Umbilical cord (tissue), 2 donors: ENCODE data around the gene KCNT2. TPM values are rescaled to one million over a fixed set of nuclear protein-coding genes. Genes with fewer than 3 reads are reported as not detected.
A peak's percentile ranks its signal among the peaks of the same experiment; 100 is the strongest.

Experiments
- DNase-seq: peaks from one replicate; pipeline ENCODE4 v3.0.0-alpha.2; 2015; ENCODE audit warnings: low spot score
- total RNA-seq: library from RNA; depleted of rRNA; stranded (reverse); fragments of >200 nt; gene quantifications from one replicate; pipeline ENCODE4 v1.2.3, GENCODE V29; 2014; ENCODE audit warnings: low replicate concordance; ENCODE audit not compliant: insufficient read depth

KCNT2 gene
- total RNA-seq, 1 donor from 2014 or later: 3.4 TPM

DNA sequence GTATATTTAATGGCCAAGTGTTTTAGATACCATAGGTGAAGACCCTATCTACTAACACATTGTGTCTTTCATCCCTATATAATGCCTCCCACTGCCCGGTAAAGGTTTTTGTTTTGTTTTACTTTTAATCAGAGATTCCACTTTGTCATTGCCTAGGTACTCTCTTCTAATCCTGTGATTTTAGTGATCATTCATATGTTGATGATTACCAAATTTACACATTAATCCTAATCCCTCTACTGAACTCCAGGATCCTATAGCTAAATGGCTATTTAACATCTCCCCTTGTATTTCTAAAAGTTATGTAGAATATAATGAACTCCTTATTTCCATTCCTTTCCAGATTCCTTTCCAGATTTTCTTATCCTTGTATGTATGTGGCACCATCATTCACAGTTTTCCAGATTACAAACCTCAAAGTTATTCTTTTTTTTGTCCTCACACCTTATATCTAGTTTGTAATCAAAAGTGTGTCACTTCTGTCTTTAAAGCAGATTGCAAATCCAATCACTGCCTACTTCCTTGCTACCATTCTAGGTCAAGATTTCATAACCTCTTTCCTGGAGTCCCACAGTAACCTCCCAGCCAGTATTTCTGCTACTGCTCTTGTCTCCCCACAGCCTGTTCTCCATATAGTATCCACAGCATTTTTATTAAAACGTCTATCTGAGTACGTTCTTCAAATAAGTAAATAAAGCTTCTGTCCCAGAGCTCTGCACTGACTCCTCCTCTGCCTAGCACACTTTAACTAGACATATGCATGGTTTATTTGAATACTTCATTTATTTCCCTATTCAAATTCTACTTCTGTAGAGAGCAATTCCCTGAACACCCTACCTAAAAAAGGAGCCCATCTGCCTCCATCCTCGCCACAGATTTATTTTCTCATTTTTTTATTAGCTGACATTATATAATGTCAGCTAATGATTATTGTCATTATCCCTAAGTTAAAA is 157.8 kb downstream of the KCNT2 start:
- no peak for DNase-seq

DNA sequence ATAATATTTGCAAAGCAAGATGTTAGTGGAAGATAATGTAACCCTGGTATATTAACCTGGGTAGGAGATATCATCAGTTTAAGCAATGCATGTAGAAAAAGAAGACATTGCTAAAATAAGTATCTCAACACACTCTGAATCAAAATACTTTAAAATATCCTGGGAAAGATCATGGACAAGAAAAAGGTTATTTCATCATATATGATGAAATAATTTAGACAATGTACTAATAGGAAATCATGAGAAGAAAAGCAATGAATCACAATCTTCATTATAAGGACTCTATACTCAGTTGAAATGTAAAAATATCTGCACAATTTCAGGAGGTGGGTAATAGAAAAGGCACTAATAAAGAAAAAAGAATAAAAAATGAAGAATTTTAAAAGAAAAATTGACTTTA is 158.8 kb downstream of the KCNT2 start:
- DNase-seq: no peak

DNA sequence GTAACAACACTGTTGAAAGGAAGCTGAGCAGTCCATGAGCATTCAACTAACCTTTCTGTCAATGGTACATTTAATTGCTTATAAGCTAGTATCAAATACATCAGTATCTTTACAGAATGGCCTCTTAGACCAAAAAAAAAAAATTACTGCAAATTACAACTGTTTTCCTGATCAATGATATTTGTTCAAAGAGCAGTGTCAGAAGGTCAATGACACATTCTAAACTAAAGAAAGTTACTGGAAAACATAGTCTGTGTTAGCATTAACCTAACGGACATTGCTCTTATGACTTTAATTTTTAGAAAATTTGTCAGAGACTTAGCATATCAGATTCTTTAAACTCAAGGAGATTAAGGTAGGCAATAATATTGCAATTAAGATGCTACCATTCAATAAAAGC is 162.5 kb downstream of the KCNT2 start:
- DNase-seq: no peak

DNA sequence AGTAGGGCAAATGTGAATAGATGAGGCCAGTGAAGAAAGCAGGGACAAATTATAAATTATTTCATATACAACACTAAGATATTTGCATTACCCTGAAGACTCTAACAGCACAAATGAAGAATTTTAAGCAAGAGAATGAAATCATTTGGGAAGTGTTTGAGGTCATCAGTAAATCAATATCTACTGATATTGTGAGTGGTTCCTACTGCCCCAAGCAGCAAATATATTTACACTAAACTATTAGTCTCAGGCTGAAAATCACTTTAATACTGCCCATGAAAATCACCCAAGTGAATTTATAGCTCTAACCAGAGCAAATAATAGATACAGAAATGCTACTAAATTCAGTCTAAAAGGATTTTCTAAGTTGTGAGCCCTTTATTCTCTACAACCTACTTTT is 163.6 kb downstream of the KCNT2 start:
- no peak for DNase-seq

DNA sequence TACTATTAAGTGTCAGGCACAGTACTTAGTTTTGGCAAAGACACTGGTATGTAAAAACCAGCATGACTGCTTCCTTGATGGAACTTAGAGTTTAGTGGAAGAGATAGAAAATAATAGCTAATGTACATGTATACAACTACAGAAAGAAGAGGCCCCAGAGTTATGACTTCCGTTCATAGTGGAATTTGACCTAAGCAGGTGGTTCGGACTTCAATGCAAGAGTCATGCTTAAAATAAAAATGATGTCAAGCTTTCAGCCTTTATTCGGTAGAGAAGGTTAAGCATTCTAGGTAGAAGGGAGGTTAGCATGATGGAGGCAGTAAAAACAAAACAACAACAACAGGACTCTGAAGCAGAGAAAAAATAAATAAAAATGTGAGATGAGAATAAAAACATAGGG is 165.9 kb downstream of the KCNT2 start:
- no peak for DNase-seq

DNA sequence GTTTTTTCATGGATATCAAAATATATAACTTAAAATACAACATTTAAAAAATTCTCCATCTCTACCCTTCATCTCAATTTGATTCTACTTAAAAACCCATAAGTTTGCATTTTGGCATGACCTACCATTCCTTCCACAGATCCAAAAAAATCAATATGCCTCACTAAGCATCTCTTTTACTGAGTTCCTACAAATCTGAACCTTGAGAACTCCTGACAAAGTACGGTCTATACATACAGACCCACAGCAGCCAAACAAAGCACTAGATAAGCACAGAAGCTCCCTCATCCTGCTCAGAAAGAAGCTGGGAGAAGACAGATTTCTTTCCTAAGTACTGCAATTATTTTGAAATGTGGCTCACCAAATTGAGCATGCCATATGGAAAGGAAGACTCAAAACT is 167.5 kb downstream of the KCNT2 start:
- DNase-seq: no peak

DNA sequence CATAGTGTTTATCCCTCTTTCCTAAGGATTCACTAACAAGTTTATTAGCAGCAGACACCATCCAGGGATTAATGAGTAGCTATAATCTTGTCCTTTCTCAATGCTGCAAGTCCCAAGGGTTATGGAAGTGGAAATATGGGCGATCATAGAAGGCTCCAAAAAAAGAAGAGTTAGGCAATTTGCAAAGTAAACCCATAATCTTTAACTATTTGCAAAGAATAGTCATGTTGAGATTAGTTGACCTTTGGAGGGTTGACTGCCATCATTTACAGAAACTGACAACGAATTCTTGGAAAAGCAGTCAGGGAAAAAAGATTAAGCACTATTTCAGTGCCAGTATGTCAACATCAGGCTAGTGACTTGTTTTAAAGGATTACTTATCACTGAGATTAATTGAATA is 169.9 kb downstream of the KCNT2 start:
- DNase-seq: no peak

DNA sequence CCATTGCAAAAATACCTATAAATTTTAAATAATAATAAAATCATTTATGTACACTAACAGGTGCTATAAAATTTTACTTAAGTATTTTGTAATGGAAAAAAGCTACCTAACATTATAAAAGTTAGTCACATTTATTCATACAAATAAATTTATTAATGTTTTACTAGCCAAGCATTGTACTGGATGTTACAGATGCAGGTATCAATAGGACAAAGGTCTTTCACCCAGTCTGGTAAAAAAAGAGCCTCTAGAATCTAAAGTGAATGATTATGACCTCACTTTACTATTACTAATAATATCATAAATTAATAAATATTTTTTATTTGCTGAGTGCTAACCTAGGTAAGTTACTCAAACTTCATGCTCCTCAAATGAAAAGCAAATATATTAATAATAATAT is 170.6 kb downstream of the KCNT2 start:
- DNase-seq: no peak

DNA sequence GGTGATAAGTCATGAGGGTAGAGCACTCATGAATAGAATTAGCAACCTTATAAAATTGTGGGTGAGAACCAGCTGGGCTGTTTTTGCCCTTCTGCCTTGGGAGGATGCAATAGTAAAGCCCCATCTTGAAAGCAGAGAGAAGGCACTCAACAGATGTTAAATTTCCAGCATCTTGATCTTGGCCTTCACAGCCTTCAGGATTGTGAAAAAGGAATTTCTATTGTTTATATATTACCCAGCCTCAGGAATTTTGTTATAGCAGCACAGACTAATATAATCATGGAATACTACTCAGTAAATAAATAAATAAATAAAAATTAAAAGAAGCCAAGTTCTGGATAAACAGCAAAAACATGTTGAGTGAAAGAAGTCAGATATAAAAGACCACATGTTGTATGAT is 175.2 kb downstream of the KCNT2 start:
- DNase-seq: no peak

DNA sequence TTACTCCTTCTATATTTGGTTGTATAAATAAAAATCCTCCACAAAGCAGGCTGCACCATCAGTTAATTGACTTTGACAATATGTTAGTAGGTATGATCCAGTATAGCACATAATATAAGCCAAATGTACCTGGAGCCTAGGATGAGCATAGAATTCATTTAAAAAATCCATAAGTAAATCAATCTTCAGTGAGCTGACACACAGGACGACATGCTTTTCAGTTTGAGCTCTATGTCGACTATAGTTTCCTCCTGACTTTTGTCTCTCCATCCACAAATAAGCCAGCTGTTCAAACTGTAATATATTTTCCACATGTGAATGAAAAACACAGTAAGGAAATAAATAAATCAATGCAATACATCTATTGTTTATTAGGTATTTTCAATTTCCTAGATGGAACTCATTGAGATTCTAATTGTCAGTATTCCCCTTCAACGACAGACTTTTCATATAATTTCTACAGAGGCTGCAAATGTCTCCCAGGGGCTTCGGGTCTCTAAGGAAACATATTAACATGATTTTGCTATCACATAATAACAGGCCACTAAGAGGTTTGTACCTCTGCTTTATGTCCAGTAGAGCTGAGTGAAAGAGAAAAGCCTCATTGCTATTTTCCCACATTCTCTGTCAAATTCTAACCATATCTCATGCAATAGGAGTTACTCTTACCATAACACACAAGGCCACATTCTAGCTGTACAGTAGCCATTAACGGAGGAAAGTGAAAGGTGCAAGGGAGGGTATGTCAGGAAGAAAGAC is 180.1 kb downstream of the KCNT2 start:
- no peak for DNase-seq

DNA sequence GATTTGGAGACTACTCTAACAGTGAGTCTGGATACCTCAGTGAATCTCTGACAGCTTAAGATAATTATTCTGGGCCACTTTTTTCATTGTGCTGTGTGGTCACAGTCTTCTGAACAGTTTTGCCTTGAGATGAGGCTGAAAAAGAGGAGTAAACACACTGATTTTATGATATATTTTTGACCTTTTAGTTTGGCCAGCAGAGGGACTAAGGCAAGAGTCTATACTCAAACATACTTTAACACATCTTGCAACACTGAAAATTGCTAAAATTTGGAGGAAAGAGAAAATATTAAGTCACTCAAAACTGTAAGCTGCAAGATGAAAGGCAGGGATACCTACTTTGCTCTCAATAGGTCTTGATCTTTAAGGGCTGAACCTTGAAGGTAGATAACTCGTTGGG is 182.7 kb downstream of the KCNT2 start:
- DNase-seq: no peak

DNA sequence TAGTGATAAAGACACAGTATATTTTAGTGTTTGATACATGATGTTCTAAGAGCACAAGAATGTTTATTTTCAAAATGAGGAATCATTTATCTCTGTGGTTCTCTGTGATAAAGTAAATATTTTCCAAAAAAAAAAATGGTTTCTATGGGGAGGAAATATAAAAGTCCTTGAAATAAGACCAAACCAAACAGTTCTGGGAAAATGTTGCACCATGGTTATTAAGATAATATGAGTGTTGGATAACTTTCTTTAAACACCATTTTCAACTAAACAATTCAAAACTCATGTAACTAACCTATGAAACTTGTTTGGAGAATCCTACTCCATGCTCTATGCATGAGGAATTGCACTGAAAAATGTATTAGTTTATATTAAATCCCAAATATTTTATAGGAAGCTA is 184.6 kb downstream of the KCNT2 start:
- DNase-seq: no peak

DNA sequence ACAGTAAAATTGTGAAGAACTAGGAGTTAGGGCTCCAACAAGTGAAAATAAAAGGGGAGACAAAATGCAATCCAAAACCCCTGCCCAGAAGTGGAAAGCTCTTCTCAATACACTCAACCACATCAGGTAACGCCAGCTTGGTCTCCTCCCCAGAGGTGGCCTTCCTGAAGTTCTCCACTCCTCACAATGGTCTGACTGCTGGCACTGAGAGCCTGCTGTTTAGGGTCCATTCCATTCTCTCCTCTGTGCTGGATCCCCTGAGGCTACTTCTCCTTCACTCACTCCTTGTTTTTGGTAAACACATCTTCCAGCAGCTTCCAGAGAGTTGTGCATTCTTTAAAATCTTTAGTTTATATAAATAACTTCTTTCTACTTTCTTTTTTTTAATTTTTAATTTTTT is 189.5 kb downstream of the KCNT2 start:
- DNase-seq: no peak

DNA sequence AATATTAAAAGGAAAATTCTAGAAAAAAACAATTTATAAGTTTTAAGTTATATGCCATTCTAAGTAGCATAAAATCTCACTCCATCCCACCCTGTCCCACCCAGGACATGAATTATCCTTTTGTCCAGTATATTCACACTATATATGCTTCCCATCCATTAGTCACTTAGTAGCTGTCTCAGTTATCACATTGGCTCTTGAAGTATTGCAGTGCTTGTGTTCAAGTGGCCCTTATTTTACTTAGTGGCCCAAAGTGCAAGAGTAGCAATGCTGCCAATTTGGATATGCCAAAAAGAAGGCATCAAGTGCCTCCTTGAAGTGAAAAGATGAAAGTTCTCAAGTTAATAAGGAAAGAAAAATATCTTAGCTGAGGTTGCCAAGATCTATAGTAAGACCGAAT is 192.3 kb downstream of the KCNT2 start:
- DNase-seq: no peak

DNA sequence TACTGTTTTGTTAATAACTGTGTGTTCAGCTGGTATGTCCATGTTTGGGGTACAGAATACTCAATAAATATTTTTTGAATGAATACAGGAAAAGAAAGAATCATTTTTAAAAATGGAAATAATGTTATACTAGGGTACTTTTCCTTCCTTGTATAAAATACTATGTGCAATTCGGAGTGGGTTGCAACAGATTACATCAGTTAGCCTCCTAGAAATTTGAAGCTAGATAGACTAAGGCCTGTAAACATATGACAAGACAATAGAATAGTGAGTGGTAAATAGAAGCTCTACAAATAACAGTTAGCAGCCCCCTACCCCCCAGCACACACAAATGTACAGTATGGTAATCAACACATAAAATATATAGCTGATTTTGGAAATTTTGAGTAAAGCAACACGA is 195.9 kb downstream of the KCNT2 start:
- DNase-seq: no peak

DNA sequence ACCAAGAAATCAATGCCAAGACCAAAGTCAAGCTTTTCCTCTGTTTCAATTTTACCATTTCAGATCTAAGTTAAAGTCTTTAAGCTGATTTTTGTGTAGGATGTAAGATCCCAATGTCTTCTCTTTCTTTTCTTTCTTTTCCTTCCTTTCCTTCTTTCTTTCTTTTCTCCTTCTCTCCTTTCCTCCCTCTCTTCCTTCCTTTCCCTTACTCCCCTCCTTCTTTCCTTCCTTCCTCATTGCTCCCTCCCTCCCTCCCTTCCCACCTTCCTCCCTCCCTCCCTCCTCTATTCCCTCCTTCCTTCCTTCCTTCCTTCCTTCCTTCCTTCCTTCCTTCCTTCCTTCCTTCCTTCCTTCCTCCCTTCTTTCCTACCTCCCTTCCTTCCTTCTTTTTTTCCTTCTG is 197.5 kb downstream of the KCNT2 start:
- no peak for DNase-seq

DNA sequence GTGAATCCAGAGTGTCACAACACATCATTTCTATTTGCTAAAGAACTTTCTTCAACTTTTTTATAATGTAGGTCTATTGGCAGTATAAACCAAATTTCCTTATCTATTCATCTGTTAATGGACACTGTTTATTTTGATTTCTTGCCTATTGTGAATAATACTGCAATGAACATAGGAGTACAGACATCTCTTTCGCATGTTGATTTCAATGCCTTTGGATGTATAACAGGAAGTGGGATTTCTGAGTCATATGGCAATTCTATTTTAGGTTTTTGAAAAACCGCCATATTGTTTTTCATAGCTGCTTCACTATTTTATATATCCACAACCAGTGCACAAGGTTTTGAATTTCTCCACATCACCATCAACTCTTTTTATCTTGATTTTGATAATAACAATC is 198.7 kb downstream of the KCNT2 start:
- DNase-seq: no peak

DNA sequence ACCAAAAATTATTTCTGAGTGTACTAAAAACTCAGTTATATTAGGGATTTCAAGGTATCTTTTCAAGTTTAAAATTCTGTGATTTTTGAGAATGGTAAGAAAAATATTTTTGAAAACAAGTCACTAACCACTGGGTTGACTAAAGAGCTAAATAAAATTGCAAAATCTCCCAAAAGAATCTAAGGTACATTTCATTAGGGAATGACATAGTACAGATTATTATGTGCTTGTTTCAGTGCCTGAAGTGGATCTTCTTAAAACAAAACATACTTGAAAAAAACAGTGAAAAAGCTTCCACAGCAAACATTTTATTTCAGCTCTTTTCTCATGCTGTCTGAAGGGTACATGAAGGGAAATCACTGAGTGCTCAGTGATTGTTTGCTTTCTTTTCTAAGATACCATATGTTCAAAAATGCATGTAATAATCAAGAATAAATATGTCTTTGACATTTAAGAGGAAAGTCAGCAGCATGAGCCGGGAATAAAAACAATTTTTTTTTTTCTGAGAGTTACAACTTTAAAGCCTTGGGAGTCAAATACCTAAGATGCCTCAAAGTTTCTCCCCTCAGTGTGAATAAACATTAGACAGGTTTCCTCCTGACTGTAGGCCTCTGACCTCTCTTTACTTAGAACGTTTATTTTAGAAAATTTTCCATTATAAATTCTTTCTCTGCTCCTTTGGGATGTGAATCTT is 200.7 kb downstream of the KCNT2 start:
- DNase-seq: peak; percentile 30

DNA sequence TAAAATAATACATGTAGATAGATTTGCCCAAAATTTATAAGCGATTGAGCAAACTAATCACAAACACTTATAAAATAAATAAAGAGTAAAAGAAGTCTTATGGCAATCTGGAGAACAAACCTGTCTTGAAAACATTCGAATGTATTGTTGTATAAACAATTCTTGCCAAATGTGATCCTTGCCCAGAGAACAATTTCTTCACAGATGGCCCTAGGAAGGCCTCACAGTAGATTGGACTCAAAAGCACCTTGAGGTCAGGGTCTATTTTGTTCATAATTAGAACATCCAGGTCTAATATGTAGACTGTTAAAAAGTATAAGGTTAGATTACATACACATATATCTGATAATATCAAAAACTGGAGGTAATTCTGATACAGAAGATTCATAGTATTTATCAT is 202.4 kb downstream of the KCNT2 start:
- no peak for DNase-seq

DNA sequence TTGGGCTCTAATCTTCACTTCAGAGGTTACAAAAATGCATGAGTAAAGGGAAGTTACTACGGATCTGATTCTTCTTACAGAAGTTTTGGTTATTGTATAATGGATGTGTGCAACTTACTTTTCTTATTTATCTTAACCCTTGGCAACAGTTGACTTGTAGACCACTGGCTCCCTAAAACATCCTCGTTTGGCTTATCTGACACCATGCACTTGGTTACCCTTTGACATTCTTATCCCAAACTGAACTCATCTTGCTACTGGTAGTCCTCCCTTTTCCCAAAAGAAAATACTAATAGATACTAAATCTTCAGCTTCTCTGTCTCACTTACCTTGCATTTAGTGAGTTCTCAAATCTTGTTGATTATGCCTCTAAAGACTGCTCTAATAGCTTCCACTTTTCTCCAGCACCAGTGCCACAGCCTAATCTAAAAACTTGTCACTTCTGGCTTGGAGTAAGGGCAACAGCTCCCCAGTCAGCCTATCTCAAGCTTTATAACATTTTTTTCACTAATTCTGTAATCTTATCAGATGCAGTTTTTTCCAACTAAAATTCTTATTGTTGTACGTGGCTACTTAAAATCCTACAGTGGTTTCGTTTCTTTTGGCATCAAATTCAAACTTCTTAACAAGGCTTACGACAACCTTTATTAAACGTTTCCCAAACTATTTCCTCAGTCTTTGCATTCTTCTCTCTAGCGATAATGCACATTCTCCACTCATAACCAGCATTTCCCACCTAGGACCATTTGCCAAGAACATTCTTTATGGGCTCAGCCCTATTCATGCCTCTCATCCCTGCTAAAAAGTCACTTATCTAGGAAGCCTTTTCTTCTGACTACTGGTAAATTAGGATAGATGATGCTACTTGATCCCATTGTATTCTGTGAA is 204.2 kb downstream of the KCNT2 start:
- peak; percentile 45 for DNase-seq

DNA sequence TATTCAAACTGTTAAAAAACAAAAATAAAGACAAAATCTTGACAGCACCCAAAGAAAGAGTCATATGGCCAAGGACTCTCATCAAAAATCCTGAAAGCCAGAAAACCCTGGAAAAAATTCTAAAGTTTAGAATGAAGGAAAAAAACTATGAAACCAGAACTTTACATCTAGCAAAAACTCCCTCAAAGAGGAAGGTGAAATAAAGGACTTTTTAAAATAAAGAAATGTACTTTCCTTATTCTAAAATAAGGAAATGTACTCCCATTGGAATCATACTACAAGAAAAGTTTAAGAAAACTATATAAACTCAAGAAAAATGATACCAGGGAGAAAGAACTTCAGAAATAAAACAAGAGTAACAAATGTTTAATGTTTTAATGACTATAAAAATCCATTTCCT is 206.3 kb downstream of the KCNT2 start:
- DNase-seq: no peak
